CD1c-positive myeloid dendritic cell (primary cell): ENCODE measurements around the gene RAPGEF5.

ENCODE experiments used
- DNase-seq: peaks from one replicate; pipeline ENCODE4 v3.0.0-alpha.2; 2016; ENCODE audit errors: extremely low spot score

RAPGEF5 gene

DNA sequence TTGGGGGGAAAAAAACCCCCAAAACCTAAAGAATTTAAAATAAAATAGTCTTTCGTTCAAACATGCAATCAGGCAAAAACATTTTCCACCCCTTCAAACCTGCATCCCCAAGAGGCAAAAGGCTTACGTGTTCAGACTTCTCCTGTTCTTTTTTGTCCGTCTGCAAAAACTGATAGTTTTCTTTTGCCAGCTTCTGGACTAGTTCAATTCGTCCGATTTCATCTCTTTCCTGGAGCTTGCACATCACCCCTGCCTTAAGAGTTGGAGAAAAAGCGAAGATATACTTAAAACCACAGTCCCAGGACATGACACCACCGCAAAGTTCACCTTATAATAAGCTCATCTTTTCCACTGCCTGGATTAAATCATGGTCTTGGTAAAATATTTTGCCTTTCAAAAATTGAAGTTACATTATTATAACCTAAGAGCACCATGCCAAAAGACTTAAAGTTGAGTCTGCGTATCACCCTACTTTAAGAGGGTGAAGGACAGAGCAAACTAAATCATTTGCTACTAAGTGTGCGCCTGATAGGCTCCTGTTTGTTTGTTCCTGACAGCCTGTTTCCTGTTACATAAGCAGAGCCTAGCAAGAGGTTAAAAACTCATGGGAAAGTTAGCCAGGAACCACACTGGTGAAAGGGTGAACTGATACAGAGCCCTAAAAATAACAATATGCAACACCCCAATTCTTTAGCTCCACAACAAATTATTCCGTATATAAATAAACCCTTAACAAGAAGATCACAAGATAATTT is 137.0 kb downstream of the RAPGEF5 start:
- no peak for DNase-seq

DNA sequence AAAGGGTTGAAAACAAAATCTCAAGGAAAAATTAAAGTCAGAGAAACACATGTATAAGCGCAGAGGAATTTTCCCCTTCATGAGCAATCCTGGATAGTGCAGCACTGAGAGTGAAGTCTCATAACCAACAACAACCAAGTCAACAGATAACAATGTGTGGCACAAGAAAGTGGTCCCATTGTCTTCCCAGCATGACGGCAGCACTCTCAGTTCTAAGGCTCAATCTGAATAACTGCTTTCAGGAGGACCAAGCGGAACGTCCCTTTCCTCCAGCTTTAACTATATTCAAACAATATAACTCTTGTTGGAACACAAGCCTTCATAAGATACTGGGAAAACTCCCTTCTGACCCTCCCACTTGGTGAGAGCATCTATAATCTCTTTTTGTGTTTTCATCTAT is 137.9 kb downstream of the RAPGEF5 start:
- DNase-seq, result no peak

DNA sequence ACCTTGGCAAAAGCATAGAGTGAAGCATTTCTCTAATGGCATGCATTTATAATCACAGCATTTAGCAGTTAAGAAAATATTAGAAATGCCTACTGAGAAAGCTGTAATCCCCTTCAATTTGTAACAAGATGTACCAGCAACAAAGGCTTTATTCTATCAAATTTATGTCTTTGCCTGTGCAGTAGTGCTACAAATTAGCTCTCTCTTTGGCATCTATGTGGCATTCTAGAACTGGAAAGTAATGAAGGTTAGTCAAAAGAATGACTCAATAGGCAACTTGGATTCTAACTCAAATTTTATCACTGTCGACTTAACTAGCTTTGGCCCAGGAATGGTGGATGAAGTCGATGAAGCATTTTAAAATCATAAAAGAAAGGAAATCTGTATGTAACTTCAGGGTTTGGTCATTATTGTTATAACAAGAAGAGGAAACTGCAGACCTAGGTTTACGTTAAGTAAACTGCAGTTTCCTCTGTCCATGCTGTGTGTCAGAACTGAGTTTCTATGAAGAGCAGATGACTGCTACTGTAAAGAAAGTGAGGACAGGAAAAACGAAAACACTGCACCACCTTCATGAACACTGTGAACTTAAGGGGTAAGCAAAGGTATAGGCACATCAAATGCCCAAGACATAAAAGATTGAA is 140.0 kb downstream of the RAPGEF5 start:
- DNase-seq, result no peak

DNA sequence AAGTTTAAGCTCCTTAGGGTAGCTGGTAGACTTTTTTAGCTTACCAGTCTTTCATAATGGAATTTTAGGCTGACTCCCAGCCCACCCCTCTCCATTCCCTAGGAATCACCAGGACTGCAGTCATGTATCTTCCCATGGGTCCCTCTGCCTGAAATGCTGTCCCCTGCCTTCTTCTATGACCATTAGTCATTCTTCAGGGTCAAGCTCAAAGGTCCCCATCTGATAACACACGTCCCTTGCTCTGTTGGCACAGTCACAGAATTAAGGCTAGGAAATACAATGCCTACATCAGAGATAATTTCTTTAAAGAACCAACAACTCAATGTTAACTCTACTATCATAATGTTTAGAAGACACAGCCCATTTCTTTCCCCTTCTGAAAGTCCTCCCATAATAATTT is 140.6 kb downstream of the RAPGEF5 start:
- no peak for DNase-seq

DNA sequence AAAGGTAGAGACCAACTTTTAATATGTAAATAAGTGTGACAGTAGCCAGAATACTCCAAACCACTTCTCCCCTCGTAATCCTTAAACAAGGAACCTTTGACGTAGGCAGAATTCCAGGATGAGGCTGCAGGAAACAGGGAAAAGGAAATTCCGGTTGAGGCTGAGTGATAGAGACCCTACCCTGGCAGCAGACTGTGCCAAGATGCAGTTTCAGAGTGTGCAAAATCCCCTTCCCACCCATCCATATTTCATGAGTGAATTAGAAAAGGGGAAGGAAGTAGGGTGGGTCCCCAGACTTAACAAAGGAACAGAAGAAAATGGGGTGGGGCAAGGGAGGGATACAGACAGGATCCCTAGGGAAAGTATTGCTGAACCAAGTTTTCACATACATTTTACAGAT is 143.0 kb downstream of the RAPGEF5 start:
- no peak for DNase-seq

DNA sequence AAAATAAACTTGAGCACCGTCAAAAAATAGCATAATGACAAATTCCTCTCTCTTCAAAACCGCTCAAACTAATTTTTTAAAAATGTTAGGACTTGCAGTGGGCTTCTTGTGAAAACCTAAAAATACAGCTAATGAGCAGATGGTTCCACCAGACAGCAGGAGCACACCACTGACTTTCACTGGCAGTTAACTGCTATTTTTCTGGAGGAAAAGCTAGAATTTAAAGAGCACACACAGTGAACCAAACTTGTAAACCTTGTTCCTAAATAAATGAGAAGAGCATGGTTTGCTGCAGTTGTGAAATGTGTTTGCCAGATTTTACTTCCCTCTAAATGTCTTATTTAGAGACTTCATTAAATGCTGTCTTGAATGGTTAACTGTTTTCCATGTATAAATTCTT is 143.9 kb downstream of the RAPGEF5 start:
- no peak for DNase-seq

DNA sequence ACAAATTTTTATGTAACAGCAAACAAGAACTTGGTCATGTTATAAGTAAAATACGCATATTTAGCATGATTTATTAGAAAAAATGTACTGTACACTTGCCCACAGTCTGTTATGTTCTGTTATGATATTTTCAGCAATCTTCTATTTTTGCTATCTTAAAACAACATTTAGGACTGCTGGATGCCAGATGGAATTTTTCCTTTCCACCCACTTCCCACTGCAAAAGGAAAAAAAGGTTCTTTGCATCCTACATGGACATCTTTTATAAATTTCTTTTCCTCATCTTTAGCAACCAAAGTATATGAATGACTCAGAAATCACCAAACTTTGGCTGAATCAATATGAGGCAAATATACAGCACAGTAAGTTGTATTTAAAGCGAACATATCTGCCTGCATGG is 146.0 kb downstream of the RAPGEF5 start:
- no peak for DNase-seq

DNA sequence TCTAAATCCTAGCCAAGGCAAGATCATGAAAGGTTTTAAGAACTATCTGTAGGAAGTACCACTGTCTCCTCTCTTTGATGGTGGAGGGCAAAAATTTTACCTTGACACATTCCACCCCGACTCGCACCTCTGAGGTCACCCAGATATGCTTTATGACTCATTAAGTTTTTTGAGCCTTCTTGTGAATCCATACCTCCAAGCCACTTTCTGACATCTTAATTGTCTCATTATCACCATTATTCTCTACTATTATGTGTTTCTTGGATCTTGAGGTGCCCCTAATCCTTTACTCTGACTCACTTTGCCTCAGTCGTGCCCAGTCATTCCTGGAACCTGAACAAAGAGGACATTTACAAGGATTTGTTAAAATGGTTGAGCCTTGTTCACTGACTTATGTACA is 146.6 kb downstream of the RAPGEF5 start:
- DNase-seq, result no peak

DNA sequence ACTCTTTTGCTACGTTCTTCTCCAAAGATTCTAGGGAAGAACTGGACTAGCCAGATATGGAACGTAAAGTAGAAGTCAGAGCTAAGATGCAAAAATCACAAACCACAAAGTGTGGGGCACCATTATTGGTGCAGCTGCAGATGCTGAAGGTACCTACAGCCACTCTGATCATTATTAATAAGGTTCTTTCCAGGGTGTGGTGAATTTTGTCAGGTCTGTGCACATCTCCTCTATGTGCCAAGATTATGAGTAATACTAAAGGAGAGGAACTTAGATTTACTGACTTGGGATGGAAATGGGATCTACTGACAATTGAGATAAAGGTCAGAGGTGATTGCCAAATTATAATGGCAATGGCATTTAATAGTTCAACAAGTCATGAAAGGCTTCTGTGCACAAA is 148.2 kb downstream of the RAPGEF5 start:
- no peak for DNase-seq

DNA sequence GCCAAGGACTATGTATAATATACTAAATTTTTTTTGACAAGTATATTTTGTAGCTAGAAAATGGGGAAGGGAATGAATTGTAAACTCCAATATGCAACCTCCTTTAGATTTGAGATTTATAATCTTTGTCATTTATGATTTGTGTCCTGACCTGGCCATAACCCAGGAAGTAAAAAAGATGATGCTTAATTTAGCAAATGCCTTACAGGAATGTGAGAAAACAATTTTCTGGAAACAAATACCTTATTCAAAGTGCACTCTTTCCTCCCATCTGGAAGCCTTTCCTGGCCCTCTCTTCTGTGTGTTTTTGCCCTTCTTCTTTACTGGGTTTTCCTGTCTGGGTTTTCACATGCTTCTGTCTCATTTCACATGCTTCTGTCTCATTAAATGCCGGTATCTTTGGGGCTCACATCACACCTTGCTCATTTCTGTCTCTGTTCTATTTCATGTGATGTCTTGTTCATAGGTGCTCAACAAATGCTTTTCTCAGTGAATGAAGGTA is 149.2 kb downstream of the RAPGEF5 start:
- DNase-seq, result no peak

DNA sequence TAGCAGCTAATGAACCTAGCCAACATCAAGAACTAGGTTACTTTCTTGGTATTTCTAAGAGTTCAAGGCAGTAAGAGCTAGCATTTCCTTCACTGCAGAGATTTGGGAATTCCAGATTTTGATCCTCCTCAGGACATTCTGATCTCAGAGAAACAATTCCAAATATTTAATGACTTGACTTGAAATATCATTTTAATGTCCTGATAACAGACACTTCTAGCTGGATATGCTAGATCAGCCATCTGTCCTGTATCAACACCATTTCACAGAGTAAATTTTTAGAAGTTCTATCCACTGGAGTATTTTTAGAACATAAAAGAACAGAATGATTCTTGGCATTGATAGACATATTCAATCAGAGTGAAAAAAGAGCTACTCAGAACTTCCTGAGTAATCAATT is 151.3 kb downstream of the RAPGEF5 start:
- DNase-seq, result no peak

DNA sequence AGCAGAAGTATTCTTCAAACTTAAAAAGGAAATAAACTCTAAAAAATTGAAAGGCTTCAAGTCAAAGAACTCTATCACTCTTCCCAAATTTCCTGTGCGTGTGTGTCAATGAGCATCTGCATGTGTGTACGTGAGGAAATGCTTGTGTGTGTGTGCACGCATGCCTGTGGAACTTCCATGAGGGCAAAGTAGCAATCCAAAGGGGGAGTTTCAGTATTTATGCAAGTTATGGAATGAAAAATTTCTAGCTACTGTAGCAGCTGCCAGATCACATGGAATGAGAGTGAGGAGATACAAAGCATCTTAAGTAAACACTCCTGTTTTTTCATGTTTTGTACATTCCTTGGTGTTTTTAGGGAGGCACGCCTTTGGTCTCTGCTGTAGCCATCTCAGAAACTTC is 152.6 kb downstream of the RAPGEF5 start:
- no peak for DNase-seq

DNA sequence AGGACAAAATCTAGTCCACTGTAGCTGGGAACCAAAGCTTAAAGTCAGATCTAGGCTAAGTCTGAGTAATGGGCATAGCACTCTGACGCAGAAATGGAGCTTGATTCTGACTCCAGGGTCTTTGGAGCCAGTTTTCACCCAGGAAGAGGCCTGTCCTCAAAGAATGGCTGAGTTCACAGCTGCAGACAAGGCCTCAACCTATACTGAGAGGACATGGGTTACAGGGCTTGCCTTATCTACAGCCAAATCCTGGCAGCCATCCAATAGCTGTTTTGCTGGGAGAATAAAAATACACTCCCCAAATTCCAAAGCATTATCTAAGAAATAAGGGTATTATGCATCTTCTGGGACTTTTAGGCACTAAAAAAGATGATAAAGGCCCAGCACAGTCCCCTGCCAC is 154.8 kb downstream of the RAPGEF5 start:
- DNase-seq, result no peak

DNA sequence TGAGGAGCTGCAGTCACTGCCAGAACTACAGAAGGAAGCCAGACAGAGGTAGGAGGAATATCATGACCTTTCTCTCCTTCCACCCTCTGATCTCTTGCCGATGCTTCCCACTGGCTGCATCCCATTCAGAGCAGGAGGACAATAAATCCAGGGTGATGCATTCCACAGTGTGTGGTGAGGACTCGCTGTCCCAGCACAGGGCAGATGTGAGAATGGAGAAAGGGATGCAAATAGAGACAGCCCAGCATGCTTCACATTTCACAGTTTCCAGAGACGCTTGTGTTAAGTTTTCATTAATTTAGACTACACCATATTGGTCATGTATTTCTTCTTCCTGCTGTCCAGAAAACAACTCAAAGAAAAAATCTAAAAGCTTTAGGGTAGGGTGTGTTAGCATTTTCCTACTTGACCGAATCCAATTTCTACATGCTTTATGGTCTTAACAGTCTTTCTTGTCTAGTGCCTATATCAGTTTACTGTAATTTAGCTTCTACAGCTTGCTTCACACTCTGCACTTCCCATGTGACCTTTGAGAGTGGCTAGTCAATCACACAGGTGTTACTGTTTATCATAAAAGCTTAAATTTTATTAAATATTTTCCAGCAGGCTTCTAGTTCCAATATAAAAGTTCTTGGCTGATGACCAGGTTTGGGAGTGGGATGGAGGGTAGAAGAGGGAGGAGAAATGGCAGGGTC is 155.6 kb downstream of the RAPGEF5 start:
- DNase-seq, result no peak

DNA sequence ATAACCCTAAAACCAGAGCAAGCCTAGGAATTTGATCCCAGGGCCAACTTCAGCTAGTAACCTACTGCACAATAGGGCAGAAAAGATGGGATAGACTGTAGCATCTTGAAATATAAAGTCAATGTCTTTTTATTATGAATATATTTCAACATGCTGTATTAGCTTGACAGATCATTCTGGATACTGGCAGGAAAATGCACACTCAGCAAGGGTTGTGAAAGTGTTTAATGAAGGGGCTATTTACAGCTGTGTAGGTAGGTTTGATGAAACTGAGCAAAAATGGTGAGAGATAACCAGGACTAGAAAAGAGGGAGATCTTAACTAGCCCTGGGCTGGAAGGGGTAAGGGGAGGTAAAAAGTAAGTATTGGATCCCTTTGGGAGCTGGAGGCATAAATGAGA is 156.2 kb downstream of the RAPGEF5 start:
- no peak for DNase-seq

DNA sequence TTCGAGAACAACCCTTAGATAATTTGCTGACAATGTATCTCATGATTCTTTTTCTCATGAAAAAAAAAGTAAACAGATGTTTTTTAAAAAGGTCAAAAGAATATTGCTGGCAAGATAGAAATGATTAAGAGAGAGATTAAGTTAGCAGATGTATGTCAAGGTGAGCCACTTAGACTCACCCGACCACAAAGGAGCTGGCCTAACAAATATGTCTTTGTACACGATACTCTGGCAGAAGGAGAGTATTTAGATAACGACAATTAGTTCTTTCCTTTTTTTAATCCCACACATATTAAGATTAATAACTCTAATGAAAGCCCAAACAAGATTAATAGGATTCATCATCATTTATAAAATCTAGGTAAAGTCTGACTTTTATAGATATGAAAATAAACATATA is 156.7 kb downstream of the RAPGEF5 start:
- DNase-seq, result no peak

DNA sequence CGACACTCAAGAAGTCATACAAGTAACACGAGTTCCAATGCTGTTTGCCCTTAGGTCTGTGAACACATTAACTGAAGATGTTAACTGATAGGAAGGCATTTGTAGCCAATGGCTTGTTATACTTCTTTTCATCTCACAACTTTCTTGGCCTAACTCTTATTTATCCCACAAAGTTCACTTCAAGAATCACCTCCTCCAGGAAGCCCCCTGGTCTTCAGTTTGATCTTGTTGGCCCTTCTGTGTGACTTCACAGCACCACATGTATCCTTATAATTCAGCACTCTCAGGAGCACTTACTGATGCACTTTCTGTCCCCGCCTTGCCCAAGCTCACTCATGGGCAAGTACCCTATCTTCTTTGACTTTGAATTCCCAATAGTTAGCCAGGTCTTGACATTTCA is 159.6 kb downstream of the RAPGEF5 start:
- no peak for DNase-seq

DNA sequence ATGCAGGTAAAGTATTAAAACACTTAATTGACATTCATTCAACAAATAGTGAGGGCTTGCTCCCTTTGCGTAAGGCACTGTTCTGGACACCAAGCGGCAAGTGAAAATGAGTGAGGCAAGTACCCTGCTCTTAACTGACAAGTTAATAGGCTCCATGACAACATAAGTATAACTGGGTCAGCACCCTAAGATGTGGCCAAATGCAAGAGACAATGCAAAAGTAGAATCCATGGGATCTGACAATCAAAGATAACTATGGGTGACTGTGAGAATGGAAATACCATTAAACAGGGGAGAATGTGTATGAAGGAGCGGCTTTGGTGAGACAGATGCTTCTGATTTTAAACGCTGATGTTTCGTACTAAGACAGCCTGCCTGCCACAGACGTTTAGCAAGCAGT is 160.5 kb downstream of the RAPGEF5 start:
- no peak for DNase-seq

DNA sequence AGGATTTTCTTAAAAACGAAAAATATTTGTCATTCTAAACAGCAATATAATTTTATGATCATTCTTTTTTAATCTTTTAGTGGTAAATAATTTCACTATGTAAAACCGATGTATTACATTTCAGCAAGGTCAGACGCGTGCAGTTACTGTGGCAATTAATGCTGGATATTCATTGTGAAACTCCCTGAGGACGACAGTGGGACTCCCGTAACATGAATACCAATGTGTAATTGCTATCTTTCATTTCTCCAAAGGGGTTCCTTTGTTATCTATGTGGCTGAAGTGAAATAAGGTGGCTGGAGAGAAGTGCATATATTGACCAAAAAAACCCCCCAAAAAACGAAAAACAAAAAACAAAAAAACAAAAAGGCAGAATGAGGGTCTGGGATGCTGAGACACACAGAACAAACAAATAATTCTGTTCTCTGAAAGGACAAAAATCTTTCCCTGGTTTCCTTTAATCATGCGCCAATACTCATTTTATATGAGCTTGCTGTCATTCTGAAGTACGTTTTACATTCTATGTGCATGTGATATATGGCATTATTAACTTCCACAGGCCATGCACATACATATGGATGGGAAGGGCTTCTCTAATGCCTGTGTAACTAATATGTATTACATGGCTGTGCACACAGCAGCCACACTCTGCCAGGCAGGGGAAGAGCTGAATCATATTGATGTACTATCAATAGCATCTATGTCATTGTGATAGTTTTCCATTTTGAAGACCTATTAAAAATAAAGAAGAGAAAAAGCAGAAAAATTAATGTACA is 161.4 kb downstream of the RAPGEF5 start:
- no peak for DNase-seq

DNA sequence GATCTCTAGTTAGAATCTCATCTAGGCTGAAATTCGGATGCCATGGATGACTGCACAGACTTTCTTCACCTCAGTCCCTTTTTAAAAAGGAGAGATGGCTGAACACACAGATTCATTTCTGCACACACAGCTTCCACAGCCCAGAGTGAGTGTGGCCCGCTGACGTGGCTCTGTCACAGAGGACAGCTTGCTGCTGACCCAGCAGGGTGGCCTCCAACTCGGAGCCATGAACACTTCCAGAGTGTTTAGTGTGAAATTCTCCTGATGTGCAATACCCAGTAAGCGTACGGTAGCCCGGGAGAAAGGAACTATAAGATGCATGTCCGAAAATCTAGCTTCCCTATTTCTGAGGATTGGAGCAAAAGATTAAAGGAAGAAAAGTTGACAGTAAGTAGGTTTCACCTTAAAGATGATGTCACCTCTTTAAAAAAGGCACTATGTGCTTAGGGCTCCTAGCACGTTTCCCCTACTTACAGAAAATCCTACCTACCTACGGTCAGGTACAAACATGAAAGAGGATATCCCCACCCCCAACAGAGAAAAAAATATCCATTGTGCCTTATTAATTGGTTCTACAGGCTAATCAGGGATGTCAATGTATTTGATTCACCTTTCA is 162.2 kb downstream of the RAPGEF5 start:
- DNase-seq, result no peak

DNA sequence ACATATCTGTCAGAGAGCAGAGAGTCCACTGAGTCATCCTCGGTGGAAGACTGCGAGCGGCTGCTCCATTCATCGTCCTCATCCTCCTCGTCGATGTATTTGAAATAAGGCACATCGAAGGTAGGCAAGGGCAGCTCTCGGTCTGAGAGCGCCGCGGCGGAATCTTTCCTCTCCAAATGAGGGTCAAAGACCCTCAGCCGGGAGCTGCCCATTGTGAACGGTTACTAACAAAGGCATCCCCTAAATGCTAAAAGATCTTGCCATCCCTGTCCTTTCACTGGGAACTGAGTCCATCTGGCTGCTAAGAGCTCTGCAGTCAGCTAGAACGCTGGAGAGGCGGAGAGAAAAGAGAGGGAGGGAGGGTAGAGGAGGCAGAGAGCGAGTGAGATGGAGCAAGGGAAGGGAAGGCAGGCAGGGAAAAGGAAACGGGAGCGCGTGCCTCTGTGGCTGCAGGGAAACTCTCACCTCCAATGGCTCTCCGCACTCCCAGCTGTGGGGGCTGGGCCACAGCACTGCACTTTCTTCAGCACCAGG is 163.4 kb downstream of the RAPGEF5 start:
- DNase-seq, result no peak
